GM20431 (cell line): ENCODE data around the gene ALDH2.
"Not testable (repeated sequence)": the region's sequence is repeated elsewhere in the genome, so short reads cannot be mapped to it uniquely, and the experiment has no call there.

ENCODE experiments used
- in situ Hi-C: fragments of 300-500 bp; cut with MseI, MboI; formaldehyde crosslinking; loops from one replicate; pipeline ENCODE4 v1.15.0; 2020; ENCODE audit warnings: low sequenced_read_pairs; ENCODE audit not compliant: unreplicated experiment

The ALDH2 gene

DNA sequence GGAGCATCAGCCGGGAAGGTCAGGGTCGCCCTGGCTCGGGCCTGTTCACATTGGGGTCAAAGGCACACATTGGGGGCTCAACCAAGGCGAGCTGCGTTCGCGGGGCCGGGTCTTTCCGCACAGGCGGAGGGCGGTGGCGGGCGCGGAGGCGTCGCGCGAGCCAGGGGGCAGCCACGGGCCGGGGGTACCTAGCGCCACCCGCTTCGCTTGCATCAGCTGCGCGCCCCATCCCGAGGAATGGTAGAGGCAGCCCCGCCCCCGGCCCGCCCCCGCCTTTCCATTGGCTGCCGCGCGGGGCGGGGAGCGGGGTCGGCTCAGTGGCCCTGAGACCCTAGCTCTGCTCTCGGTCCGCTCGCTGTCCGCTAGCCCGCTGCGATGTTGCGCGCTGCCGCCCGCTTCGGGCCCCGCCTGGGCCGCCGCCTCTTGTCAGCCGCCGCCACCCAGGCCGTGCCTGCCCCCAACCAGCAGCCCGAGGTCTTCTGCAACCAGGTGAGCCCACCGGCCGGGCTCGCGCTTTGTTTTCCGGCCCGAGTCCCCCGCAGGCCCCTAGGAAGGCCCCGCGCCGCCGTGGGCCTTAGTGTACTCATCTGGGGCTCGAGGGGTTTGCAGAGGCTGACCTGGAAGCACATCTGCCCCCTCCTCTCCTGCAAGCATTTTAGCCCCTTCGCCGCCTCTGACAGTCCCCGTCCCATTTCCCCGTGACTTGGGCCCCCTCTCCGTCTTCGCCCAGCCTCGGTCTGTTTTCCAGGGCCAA is at the start of gene ALDH2:
TSS of gene ALDH2 (plus strand) at position 326 of the 754 bp plus-strand sequence. CDS start at position 376, 50 bp downstream.
- in situ Hi-C loops: no loop called here

DNA sequence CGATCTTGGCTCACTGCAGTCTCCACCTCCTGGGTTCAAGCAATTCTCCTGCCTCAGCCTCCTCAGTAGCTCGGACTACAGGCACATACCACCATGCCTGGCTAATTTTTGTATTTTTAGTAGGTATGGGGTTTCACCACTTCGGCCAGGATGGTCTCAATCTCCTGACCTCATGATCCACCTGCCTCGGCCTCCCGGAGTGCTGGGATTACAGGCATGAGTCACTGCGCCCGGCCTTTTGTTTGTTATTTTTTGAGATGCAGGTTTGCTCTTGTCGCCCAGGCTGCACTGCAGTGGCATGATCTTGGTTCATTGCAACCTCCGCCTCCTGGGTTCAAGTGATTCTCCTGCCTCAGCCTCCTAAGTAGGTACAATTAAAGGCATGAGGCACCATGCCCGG is 47.4 kb upstream of the ALDH2 start:
- in situ Hi-C loops: not testable (repeated sequence)

GRCh38 chr12:111720457-111720856 is 46.3 kb upstream of the ALDH2 start:
- in situ Hi-C loops: no loop called here

DNA sequence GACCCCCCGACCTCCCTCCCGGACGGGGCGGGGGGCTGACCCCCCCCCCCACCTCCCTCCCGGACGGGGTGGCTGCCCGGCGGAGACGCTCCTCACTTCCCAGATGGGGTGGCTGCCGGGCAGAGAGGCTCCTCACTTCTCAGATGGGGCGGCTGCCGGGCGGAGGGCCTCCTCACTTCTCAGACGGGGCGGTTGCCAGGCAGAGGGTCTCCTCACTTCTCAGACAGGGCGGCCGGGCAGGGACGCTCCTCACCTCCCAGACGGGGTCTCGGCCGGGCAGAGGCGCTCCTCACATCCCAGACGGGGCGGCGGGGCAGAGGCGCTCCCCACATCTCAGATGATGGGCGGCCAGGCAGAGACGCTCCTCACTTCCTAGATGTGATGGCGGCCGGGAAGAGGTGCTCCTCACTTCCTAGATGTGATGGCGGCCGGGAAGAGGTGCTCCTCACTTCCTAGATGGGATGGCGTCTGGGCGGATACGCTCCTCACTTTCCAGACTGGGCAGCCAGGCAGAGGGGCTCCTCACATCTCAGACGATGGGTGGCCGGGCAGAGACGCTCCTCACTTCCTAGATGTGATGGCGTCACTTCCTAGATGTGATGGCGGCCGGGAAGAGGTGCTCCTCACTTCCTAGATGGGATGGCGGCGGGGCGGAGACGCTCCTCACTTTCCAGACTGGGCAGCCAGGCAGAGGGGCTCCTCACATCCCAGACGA is 42.9 kb upstream of the ALDH2 start:
- in situ Hi-C loops: not testable (repeated sequence)

DNA sequence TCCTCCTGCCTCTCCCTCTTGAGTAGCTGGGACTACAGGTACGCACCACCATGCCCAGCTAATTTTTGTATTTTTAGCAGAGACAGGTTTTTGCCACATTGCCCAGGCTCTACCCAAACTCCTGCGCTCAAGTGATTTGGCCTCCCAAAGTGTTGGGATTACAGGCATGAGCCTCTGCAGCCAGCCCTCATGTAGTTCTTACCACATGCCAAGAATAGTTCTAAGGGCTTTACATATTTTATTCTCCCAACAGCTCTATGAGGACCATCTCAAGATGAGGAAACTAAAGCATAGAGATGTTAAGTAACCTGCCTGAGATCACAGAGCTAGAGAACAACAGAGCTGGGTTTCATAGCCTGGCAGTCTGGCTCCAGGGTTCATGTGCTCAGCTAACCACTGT is 37.9 kb upstream of the ALDH2 start:
- in situ Hi-C loops: no loop called here

DNA sequence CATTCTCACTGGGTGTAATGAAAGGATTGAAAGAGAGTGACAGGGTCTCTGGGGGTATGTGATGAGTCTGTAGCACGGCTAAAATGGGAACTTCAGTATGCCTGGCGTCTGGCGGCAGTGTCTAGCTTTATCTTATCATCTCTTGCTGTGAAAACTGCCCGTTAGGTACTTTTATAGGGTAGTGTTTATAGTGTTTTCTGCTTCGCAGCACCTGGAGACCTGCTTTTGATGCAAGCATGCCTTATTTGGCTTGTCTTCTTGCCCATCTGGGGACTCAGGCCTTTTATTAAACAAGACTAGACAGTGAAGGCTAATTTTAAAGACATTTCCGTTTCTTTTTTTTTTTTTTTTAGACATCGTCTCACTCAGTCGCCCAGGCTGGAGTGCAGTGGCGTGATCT is 36.3 kb upstream of the ALDH2 start:
- in situ Hi-C loops: no loop called here

DNA sequence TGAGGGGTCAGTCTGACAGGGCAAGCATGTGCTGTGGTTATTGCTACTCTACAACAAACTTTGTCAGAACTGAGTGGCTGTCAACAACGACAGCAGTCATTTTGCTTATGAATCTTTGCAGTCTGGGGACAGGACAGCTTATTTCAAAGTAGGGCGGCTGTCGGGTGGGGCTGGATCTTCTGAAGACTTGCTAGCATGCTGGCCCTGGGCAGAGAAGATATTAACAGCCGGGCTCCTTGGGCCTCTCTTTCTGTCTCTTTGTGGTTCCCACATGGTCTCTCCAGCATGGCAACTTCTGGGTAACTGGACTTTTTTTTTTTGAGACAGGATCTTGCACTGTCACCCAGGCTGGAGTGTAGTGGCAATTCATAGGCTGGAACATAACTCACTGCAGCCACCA is 33.9 kb upstream of the ALDH2 start:
- in situ Hi-C loops: no loop called here

- in situ Hi-C loops: no loop called here
These were observed 33.3 kb upstream of the ALDH2 start for GRCh38 chr12:111733340-111733915.

DNA sequence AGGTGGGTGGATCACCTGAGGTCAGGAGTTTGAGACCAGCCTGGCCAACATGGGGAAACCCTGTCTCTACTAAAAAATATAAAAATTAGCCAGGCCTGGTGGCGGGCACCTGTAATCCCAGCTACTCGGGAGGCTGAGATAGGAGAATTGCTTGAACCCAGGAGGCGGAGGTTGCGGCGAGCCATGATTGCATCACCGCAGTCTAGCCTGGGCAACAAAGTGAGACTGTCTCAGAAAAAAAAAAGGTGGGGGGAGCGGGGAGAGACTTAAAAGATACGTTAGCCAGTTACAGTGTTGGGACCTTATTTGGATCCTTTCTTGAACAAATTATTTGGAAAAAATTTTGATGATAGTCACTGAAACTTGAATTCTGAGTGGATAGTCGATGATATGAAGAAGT is 27.2 kb upstream of the ALDH2 start:
- in situ Hi-C loops: not testable (repeated sequence)

- in situ Hi-C loops: loop anchor here (10.0 kb wide), 1 partner anchor 53 kb away; no protein-coding TSS in a partner anchor
These were observed 25.4 kb upstream of the ALDH2 start for GRCh38 chr12:111741235-111741812.

DNA sequence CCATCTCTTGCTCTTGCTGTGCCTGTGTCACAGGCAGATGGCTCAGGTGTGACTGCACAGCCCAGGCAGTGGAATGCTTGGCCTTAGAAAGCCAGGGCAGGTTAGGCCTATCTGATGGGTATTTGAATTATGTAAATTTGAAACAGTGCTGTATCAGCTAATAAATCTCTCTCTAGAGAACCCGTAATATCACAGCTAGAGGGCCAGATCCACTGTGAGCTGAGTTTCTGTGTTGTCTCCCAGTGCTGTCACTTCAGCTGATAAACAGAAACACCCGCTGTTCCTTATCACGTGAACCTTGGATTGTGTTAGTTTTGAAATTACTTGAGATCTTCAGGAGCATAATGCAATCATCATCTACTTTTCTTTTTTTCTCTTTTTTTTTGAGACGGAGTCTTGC is 21.5 kb upstream of the ALDH2 start:
- in situ Hi-C loops: loop anchor here (10.0 kb wide), 1 partner anchor 50 kb away; no protein-coding TSS in a partner anchor

GRCh38 chr12:111747333-111747732 is 19.4 kb upstream of the ALDH2 start:
- in situ Hi-C loops: loop anchor here (10.0 kb wide), 1 partner anchor 47 kb away; no protein-coding TSS in a partner anchor

DNA sequence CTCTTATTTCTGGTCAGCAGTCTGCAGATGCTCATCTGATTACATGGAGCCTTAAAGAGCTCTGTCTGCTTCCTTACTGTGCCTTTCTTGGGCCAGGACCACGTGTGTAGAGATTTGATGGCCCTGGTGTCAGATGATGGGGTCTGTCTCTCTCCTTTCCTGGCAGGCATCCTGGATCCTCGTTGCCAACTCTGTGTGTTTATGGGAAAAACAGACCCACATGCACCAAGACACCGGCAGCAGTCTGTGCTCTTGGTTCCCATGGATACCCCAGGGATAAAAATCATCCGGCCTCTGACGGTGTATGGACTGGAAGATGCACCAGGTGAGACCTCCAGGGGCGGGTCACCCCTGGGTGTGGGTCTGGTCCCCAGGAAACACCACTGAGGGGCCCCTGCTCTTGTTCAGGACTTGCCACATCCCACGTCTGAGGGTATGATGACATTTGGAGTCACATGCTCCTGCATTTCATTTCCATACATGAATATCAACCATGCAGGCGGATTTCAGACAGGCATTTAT is 18.5 kb upstream of the ALDH2 start:
- in situ Hi-C loops: loop anchor here (10.0 kb wide), 1 partner anchor 47 kb away; no protein-coding TSS in a partner anchor

- in situ Hi-C loops: loop anchor here (10.0 kb wide), 1 partner anchor 46 kb away; no protein-coding TSS in a partner anchor
These were observed 17.9 kb upstream of the ALDH2 start for GRCh38 chr12:111748867-111749266.

GRCh38 chr12:111749391-111749790 is 17.3 kb upstream of the ALDH2 start:
- in situ Hi-C loops: loop anchor here (10.0 kb wide), 1 partner anchor 45 kb away; no protein-coding TSS in a partner anchor

DNA sequence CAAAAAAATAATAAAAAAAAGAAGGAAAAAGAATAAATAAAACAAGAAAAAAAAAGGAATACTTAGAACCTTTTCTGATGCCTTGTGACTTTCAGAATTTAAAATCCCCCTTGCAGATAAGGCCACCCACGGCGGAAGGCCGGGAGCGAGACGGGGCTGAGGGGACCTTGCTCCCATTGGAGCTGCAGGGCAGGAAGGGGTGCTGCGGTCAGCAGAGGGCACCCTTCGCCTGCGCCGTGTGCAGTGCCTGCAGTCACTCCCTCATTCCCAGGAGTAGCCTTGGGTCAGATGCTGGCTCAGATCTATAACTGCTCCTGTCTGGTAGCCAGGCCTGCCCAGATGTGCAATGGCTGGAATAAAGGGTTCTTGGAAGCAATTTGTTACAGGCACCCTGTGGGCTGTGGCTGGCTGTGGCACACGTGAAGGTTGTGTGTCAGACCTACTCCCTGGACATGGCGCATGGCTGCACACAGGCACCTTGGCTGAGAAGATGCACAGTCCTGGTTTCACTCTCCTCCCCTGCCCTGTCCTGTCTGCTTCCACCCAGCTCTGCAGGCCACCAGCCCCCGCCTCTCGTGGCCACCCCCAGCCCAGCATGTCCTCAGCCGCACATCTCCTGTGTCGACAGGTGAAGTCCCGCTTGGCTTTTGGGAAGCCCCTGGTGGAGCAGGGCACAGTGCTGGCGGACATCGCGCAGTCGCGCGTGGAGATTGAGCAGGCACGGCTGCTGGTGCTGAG is 13.4 kb upstream of the ALDH2 start:
- in situ Hi-C loops: loop anchor here (10.0 kb wide), 1 partner anchor 61 kb away; no protein-coding TSS in a partner anchor

GRCh38 chr12:111754671-111755070 is 12.1 kb upstream of the ALDH2 start:
- in situ Hi-C loops: loop anchor here (10.0 kb wide), 1 partner anchor 60 kb away; no protein-coding TSS in a partner anchor

DNA sequence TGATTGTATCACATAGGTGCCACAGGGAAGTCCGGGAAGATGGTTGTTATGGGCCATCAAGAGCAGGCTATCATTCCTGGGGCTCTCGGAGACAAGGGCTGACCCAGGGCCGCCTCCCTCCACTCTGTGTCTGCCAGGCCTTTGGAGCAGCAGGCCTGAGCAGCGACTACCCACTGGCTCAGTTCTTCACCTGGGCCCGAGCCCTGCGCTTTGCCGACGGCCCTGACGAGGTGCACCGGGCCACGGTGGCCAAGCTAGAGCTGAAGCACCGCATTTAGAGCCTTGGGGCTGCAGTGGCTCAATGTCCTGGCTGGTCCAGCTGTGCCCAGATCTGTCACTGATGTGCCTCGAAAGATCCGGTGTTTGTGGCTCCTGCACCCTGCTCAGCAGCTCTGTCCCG is 10.5 kb upstream of the ALDH2 start:
- in situ Hi-C loops: loop anchor here (10.0 kb wide), 1 partner anchor 59 kb away; no protein-coding TSS in a partner anchor

- in situ Hi-C loops: loop anchor here (10.0 kb wide), 1 partner anchor 58 kb away; no protein-coding TSS in a partner anchor
These were observed 10.1 kb upstream of the ALDH2 start for GRCh38 chr12:111756681-111757080.
